NCI-H2196 treated with DMSO at 0.1 percent for 48 hours (cell line): ENCODE measurements around the gene PPP3CB.

ENCODE experiments used
- DNase-seq: peaks from one replicate; lab custom pipeline; 2025; ENCODE audit not compliant: unreplicated experiment; lab: John Stamatoyannopoulos, UW

The PPP3CB gene

DNA sequence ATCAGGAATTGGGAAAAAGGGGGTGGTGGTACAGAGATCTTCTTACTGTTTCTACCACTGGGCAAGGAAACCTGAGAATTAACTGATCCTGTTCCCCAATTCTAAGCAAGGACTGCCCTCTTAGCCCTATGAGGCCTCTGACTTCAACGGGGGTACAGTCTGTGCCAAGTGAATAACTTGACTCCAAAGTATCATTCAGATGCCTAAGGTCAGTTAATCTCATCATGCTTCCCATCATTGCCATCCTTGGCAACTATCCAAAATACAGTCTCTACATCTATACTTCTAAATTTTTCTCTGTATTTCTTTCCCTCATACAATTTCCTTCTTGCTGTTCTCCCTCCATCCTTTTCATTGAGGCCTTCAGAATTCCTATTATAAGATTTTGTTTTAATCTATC, 10.5 kb downstream of the PPP3CB start:
- no peak for DNase-seq

DNA sequence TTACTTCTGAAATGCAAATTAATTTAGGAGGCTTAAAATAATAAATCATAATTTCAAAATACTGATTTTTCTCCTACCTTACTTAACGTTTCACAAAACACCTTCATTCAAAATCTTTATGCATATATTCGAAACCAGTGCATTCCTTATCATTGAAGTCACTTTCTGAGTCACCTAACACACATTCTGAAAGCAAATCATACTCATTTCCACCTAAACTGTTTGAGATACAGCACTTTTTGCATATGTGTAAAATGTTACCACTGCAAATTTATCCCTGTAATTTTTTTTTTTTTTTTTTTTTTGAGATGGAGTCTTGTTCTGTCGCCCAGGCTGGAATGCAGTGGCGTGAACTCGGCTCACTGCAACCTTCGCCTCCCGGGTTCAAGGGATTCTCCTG, 15.7 kb downstream of the PPP3CB start:
- DNase-seq, result no peak

DNA sequence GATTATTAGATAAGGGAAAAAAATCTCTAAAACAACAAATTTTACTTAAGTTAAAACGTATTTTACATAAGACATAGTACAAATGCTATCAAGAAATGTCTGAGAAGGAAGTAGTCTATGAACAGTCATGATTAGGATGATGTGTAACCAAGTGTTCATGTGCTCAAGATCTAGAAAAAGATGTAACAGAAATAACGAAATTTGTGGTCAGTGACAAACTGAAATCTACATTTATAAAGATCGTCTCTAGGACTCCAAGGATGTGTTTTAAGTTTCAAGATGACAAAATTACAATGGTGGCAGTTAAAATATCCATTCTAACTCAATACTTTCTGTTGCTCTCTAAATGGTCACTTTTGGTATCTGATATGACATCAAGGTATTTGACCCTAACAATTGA, 17.2 kb downstream of the PPP3CB start:
- no peak for DNase-seq

DNA sequence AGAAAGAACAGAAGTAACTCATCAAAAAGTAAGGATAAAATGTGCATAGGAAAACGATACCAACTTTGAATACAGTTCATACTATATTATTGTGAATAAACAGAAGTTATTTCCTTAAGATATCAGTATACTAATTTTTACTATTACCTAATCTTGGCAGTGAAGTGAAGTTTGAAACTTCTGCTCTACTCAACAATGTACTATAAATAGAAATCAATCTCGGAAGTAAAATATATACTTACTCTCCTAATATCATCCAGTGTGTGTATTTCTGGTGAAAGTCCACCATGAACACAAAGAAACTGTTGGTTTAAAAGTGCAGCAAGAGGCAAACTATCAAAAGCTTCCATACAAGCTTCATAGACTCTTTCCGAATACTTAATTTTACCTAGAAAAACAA, 24.6 kb downstream of the PPP3CB start:
- no peak for DNase-seq

DNA sequence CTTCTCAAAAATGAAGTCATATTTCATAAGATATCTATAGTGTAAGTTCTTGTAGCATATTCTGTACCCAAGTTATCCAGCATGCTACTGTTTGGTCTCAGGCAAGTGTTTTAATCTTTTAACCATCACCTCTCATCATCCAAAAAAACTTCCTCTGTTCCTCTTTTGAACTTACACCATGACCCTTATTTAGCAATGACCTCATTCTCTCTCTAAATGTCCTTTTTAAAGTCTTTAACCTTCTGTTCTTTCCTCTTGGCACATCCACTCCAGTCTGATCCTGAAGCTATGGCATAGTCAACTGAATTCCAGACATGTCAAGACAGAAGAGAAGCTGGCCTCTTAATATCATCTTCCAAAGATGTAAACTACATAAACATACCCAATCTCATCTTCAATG, 26.2 kb downstream of the PPP3CB start:
- DNase-seq, result no peak

DNA sequence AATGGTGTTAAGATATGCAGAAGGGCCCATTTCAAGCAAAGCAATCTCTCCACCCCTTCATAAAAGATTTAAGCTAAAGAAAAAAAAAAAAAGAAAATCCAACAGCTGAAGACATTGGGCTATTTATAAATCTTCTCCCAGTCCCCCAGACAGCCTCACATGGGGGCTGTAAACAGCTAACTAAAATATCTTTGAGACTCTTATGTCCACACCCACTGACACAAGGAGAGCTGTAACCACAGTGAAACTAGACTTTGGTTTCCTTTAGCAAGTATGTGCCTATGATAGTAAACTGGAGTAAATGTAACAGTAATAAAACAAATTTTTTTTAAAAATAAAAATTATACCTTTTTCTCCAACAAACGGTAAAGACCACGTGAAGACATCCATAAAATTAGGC, 28.6 kb downstream of the PPP3CB start:
- no peak for DNase-seq

DNA sequence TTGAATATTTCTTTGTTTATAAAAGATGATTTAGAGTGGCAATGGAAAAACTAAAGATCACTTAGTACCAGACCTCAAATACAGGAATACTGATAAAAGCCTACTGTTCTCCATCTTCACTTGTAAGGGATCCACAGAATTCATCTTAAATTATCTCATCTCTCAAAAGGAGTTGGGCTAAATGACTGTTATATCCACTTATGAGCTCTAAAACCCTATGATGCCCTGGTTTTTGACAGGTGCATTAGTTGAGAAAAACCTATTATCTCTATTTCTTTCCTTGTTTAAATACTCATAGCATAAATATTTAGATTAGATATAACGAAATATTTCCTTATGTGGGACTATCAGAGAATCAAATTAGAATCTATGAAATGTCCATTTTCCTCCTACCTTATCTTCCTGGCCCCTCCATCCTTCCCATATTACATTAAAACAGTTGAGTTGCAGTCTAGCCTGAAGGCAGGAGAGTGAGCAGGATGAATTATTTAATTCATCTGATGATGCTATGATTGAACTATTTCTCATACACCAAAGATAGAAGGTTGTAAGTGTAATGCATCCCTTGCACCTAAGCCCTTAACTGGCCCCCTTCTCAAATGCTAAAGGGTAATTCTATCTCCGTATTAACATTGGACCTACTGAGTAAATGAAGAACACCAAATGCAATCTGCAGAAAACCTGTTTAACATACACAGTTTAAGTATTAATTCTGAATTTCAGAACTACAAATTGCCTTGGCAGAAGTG, 29.7 kb downstream of the PPP3CB start:
- DNase-seq, result no peak

DNA sequence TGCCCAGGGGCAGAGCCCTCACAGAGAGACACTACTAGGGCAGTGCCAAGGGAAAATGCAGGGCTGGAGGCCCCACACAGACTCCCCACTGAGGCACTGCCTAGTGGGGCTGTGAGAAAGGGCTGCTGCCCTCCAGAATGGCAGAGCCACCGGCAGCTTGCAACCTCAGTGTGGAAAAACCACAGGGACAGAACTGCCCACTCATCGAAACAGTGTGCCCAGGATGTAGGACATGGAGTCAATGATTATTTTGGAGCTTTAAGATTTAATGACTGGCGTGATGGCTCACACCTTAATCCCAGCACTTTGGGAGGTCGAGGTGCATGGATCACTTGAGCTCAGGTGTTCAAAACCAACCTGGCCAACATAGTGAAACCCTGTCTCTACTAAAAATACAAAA, 34.9 kb downstream of the PPP3CB start:
- no peak for DNase-seq

DNA sequence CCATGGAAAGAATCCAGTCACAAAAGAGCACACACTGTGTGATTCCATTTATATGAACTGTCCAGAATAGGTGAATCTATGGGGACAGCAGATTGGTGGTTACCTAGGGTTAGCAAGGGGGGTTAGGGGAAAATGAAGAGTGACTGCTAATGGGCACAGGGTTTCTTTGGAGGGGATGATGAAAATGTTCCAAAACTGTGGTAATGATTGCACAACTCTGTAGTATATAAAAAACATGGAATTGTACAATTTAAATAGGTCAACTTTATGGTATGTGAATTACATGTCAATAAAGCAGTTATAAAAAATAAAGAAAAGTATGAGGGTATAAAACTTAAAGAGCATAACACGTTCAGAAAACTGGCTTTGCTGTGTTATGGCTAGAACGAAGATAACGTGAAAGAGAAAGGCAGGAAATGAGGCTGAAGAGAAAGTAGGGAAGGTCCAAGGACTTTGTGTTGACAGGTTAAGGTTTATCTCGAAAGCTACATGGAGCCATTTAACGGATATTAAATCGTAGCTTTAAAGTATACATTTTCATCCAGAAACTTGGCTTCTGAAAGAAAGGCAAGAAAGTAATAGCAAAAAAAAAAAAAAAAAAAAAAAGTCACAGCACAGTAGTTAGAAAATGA, 36.0 kb downstream of the PPP3CB start:
- DNase-seq, result no peak

DNA sequence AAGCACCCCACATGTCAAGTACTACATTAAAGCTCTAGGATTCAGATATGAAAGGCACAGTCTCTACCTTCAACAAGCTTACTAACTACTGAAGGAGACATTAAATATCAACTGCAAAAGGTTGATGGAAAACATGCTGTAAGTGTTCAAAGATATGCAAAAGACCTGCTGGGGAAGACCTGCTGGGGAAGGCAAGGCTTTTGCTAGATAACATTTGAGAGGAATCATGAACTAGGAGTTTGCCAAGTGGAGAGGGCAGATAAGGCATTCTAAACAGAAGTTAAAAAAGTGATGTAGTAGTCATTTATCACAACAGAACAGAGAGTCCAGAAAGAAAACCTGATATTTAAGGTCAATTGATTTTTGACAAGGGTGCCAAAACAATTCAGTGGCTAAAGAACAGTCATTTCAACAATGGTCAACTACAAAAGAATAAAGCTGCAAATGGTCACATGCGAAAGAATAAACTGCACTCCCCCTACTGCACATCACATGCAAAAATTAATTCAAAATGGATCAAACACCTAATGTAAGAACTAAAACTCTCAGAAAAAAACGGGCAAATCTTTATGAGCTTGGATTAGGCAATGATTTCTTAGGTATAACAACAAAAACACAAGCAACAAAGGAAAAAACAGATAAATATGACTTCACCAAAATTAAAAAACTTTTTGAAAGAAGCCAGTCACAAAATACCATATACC, 39.5 kb downstream of the PPP3CB start:
- no peak for DNase-seq

DNA sequence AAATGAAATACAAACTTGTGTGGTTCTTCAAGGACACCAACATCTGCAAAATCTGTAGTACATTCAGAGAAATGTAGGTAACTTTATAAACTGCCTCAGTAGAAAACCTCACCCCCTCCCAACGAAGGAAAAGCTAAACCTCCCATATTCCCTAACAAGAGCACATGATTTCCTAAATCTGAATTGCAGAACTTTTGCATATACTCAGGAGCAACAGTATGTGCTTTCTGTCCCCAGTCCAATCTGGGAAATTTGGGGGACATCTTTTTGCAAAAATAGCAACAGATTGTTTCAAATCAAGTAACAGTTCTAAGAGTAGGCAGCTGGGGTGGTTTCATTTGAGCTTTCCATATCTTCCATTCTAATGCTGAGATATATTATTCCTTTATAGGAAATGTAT, 46.7 kb downstream of the PPP3CB start:
- no peak for DNase-seq

DNA sequence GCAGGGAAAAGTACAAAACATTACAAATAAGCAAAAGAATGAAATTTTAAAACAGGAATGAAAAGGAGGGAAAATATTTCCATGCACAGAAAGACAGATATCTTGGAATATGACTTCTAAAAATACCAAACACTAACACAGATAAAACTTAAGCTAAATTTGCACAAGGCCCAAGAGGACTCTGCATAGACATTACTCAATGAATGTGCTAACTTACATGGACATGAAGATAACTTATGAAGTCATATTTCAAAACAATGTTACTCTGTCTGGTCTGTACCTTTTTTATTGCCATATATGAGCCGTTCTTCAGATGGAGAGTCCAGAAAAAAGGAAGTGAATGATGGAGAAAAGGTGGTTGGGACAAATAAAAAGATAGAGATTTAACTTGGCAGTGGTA, 47.4 kb downstream of the PPP3CB start:
- DNase-seq, result no peak

DNA sequence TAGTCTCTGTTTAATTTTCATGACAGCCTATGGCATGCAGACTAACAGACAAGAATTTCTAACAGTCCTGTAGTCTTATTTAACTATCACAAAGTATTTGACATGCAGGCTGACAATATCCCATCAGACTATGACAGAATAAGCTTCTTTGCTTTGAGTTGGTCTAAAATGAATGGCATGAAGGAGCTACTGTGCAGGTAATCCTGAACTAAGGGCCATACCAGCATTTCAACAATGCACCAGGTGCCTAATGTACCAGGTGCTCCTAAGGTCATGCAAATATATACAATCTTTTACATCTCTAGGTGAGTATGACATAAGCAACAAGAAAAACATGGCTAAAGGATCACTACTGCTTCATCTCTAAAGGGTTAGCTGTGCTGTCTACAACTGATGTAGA, 48.9 kb downstream of the PPP3CB start:
- DNase-seq, result no peak

DNA sequence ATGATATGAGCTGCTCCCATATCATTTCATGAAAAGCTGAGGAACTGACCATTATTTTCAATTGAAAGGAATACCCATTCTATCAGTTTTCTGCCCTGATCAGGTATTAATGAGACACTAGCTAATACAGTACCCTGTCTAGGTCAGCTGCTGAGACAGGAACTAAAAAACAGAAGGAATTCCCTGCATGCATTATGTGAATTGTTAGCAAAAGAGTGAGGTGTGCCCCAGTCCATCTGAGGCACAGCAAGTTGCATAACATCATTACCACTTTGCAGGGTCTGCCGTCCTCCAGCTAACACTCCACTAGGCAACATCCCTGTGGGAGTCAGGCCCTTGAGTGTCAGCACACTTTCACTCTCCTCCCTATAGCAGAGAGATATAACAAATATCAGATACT, 51.4 kb downstream of the PPP3CB start:
- no peak for DNase-seq

DNA sequence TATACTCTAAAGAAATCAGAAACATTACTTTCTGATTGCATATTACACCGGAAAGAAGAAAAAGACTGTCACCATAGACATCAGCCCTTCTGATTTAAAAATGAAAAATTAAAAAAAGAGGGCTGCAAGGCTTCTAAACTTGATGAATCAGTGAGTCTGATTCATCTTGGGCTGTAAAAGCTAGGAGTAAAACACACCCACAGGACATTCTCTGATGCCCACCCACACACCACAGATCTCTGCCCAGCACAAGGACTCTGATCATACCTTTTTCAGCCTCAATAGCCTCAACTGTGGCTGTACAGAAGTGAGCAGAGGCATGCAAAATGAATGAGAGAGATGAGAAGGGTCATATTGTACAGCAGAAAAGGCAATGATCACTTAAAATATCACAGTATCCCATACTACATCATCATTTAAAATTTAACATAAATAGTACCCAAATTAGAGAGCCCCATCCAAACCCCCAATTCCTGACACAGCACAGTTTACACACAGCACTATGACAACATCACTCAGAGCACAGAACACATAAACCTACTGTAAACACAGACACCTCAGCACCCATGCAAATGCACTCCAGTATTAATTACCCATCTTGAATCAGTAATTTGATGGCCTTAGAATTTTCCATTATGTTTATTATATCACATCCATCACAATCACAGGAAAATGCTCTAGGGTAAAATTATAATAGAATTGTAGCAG, 56.1 kb downstream of the PPP3CB start:
- DNase-seq, result no peak

DNA sequence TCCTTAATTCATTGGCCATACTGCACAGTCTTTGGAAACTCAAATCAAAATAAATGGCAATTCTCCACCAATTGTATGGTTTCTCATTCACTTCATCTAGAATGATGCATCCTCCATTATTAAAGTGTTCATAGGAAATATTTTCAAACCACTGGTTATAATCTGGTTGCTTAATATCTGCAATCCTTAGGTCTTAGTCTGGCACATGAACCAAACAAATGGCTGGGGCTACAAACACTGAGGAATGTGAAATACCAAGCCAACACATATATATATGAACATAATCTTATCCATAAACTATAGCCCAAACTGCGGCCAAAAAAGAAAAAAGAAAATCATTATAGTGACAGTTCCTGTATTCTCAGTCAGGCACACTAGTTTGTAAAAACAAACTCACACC, 56.8 kb downstream of the PPP3CB start:
- no peak for DNase-seq

DNA sequence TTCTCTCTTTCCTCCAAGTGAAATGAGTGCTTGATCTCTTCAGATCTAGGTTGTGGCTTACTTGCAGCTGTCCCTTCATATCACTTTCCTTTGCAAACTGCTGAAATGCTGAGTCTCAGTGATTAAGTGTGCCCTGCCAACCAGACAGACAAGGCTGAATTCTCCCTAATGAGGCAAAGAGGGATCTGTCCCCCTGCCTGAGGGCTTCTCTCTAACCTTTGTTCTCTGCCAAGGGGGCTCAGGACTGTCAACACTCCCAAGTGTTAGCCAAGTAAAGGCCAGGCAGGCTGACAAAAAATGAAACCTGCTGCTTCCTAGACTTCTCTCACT, 62.3 kb downstream of the PPP3CB start, which contains the start of gene MSS51:
MSS51 (minus strand) TSS at position 24 of the 330 bp plus-strand sequence. CDS start 5,277 bp downstream, outside the sequence.
- DNase-seq, result no peak

DNA sequence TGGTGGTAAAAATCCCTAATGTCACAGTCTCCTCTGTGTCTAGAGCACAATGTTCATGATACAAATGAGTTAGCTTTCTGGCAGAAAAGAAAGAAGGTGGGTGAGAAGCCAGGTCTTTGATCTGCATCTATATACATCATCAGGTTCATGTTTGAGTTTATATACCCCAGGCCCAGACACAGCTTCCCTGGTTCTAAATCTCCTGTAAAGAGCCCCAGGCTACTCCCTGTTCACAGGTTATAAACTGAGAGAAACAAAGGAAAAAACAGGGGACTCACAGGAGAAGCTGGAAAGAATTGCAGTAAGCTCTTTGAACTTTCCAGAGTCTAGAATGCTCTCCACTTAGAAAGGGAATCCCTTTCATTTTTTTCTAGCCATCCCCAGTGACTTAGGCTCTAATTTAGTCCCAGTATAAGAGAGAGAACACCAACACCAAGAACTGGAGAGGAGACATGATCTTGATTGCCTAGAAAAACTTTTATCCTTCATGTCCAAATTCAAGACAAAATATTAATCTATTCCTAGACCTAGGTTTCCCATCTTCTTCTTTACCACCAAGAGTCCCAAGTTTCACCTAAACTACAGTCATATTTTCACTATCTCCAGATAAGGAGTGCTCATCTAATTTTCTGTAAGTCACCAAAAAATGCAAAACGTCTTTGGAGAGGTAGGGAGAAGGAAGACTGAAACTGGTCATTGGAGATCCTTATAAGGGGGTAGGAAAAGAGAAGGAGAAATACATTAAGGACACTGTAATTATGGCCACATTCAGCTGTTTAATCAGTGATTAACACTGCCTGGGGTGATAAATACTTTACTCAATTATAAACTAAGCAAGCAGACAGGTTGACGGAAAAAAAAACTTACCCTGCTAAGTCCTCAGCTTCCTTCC, 62.9 kb downstream of the PPP3CB start:
- DNase-seq, result no peak

DNA sequence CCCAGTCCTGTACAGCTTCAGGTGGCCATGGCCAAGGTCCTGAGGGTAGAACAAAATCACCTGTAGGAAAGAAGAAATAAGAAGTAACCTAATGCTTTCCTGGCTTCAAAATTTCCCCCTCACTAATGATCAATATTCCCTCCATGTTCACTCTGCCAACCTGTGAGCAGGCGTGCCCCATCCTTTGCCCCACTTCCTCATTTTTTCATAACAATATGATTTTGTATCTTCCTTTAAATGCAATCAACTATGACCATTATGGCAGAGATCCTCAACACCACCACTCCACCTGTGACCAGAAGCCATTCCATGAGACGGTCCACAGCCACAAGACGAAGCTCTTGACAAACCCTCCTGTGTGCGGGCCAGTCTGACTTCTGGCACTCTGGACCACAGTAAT, 69.5 kb downstream of the PPP3CB start:
- no peak for DNase-seq

DNA sequence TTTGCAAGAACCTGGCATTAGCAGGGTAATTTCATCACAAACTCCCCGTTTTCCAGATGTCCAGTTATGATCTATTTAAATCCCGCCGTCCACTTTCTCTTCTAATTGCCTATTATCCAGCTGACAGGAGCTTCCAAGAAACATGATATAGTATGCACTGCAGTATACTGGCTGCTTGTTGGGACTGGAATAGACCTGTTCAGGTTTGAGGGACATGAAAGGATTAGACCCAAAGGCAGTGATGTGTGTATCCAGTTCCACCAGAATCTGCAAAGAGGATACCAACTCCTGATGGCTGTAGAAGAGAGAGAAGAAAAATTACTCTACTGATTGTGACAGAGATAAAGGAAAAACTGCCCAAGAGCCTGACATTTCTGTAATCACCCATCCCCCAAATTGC, 71.3 kb downstream of the PPP3CB start:
- no peak for DNase-seq

DNA sequence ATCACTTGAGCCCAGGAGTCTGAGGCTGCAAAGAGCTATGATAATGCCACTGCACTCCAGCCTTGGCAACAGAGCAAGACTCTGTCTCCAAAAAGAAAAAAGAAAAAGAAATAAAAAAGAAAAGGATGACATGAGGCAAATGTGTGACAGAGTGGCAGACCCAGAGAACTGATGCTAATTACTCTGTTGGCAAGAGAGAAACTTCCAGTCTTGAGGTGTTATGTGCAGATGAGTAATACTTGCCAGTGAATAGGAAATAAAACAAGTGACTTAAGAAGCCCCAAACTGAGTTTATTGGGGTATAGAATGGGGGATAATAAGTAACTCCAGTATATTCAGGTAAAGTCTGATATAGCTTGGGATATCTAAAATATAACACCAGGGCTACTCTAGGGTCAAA, 72.5 kb downstream of the PPP3CB start:
- no peak for DNase-seq
